Osteoblast (primary cell): ENCODE results near the gene CORO2B. TPM values are rescaled to one million over a fixed set of nuclear protein-coding genes. Genes with fewer than 3 reads are reported as not detected.

Experiments used
- DNase-seq: peaks from one replicate; pipeline ENCODE4 v3.0.0; 2011; ENCODE audit warnings: low spot score, mixed read lengths; ENCODE audit not compliant: insufficient read length; ENCODE audit errors: missing footprints
- H2AFZ ChIP-seq: 2 replicates; pipeline ENCODE4 v1.6.0; 2011; ENCODE audit warnings: mild to moderate bottlenecking, low read length
- H3K27ac ChIP-seq: 2 replicates; pipeline ENCODE4 v1.5.1; 2011; ENCODE audit warnings: mild to moderate bottlenecking, low read depth, low read length, moderate library complexity
- H3K27me3 ChIP-seq: 2 replicates; pipeline ENCODE4 v1.6.0; 2012; ENCODE audit warnings: mild to moderate bottlenecking, control low read depth, inconsistent platforms, low read length, moderate library complexity; ENCODE audit not compliant: insufficient read depth
- H3K36me3 ChIP-seq: 2 replicates; pipeline ENCODE4 v1.5.1; 2011; ENCODE audit warnings: mild to moderate bottlenecking, low read length, control low read depth, moderate library complexity; ENCODE audit not compliant: insufficient read depth
- H3K4me1 ChIP-seq: 2 replicates; pipeline ENCODE4 v1.5.1; 2011; ENCODE audit warnings: mild to moderate bottlenecking, low read length, control low read depth, moderate library complexity; ENCODE audit not compliant: insufficient read depth
- H3K4me2 ChIP-seq: 2 replicates; pipeline ENCODE4 v1.6.0; 2011; ENCODE audit warnings: mild to moderate bottlenecking, low read length; ENCODE audit not compliant: insufficient read depth
- H3K4me3 ChIP-seq: fragments of 200-600 bp; sonication (generic); 3 replicates; pipeline ENCODE4 v1.5.1; 2012; ENCODE audit warnings: mild to moderate bottlenecking, low read length, inconsistent platforms; ENCODE audit not compliant: insufficient read depth
- H3K79me2 ChIP-seq: 2 replicates; pipeline ENCODE4 v1.6.0; 2012; ENCODE audit warnings: mild to moderate bottlenecking, low read length, control low read depth, inconsistent platforms; ENCODE audit not compliant: insufficient read depth
- H3K9me3 ChIP-seq: 2 replicates; pipeline ENCODE4 v1.5.1; 2011; ENCODE audit warnings: low read depth, low read length, control low read depth
- H4K20me1 ChIP-seq: 2 replicates; pipeline ENCODE4 v1.6.0; 2012; ENCODE audit warnings: mild to moderate bottlenecking, low read length, control low read depth; ENCODE audit not compliant: insufficient read depth
- total RNA-seq: library from RNA; depleted of rRNA; stranded (reverse); fragments of >200 nt; gene quantifications from 2 replicates; pipeline ENCODE4 v1.2.3, GENCODE V29; 2012
- TF ChIP-seq, protein P1 (sequence below): IDR thresholded peaks from 2 replicates; pipeline ENCODE4 v1.5.1; 2011; ENCODE audit warnings: mild to moderate bottlenecking, low read depth, low read length, moderate library complexity; ENCODE audit errors: extremely low read depth

CORO2B gene
- total RNA-seq, 1 donor = 10.5 TPM

DNA sequence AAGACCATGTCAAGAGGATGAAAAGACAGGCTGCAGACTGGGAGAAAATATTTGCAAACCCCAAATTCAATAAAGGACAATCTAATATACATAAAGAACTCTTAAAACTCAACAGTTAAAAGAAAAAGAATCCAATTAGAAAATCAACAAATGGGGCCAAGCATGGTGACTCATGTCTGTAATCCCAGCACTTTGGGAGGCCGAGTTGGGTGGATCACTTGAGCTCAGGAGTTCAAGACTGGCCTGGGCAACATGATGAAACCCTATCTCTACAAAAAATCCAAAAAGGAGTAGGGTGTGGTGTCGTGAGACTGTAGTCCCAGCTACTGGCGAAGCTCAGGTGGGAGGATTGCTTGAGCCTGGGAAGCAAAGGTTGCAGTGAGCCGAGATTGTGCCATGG lies 184.3 kb downstream of the CORO2B start:
- H3K79me2 ChIP-seq = no peaks in the 10 kb centered on the region
- DNase-seq = no peak

DNA sequence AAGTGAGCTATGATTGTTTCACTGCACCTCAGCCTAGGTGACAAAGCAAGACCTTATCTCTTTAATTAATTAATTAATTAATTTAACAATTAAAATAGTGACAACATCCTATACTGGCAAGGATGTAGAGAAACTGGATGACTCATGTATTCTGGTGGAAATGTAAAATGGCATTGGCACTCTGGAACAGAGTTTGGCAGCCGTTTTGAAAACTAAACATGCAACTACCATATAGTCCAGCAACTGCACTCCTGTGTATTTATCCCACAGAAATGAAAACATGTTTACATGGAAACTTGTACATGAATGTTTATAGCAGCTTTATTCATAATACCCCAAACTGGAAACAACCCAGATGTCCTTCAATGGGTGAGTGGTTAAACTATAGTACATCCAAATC lies 185.3 kb downstream of the CORO2B start:
- Histone ChIP-seq H3K4me3 (no peak overlapping the region), H3K9me3 (no peaks in the 10 kb centered on the region), H3K27ac (no peak overlapping the region), H3K4me2 (no peak overlapping the region), H3K27me3 (peaks cover 8% of the 10 kb centered on the region), H3K4me1 (peaks cover 6% of the 10 kb centered on the region), H4K20me1 (no peaks in the 10 kb centered on the region), H3K79me2 (no peaks in the 10 kb centered on the region), H2AFZ (no peak overlapping the region), H3K36me3 (no peaks in the 10 kb centered on the region)
- DNase-seq = no peak
- TF ChIP-seq, protein P1, sequence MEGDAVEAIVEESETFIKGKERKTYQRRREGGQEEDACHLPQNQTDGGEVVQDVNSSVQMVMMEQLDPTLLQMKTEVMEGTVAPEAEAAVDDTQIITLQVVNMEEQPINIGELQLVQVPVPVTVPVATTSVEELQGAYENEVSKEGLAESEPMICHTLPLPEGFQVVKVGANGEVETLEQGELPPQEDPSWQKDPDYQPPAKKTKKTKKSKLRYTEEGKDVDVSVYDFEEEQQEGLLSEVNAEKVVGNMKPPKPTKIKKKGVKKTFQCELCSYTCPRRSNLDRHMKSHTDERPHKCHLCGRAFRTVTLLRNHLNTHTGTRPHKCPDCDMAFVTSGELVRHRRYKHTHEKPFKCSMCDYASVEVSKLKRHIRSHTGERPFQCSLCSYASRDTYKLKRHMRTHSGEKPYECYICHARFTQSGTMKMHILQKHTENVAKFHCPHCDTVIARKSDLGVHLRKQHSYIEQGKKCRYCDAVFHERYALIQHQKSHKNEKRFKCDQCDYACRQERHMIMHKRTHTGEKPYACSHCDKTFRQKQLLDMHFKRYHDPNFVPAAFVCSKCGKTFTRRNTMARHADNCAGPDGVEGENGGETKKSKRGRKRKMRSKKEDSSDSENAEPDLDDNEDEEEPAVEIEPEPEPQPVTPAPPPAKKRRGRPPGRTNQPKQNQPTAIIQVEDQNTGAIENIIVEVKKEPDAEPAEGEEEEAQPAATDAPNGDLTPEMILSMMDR = no peak

More for the DNA sequence above, 184.3 kb downstream of the CORO2B start:
- H3K9me3 ChIP-seq = no peaks in the 10 kb centered on the region
- no peak overlapping the region for H3K4me3 ChIP-seq
- H4K20me1 ChIP-seq = no peaks in the 10 kb centered on the region
- H2AFZ ChIP-seq = no peak overlapping the region
- TF ChIP-seq, protein P1 = no peak
- H3K4me2 ChIP-seq = no peak overlapping the region
- H3K4me1 ChIP-seq = no peaks in the 10 kb centered on the region
- no peaks in the 10 kb centered on the region for H3K36me3 ChIP-seq
- H3K27ac ChIP-seq = no peak overlapping the region
- H3K27me3 ChIP-seq = peaks cover 8% of the 10 kb centered on the region

DNA sequence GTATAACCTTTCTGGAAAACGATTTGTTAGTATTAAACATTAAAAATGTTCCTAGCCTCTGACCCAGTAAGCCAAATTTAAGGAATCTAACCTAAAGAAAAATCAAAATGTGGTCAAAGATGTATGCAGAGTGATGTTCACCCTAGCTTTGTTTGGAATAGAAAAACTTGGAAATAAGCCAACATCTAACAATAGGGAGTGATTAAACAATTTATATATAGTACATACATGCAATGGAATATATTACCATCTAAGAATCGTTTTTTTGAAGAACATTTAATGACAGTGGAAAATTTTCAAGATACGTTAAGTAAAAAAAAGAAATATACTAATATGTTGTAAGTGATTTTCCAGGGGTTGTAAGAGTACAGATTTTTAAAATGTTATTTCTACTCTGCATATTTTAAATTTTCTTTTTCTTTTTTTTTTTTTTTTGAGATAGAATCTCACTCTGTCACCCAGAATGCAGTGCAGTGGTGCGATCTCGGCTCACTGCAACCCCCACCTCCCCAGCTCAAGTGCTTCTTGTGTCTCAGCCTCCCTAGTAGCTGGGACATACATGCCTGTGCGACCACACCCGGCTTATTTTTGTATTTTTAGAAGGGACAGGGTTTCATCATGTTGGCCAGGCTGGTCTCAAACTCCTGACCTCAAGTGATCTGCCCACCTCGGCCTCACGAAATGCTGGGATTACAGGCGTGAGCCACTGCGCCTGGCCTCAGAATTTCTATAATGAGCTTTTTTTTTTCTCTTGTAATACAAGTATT lies 187.0 kb downstream of the CORO2B start:
- H3K4me1 ChIP-seq = peaks cover 6% of the 10 kb centered on the region
- TF ChIP-seq, protein P1 = no peak
- no peak for DNase-seq

DNA sequence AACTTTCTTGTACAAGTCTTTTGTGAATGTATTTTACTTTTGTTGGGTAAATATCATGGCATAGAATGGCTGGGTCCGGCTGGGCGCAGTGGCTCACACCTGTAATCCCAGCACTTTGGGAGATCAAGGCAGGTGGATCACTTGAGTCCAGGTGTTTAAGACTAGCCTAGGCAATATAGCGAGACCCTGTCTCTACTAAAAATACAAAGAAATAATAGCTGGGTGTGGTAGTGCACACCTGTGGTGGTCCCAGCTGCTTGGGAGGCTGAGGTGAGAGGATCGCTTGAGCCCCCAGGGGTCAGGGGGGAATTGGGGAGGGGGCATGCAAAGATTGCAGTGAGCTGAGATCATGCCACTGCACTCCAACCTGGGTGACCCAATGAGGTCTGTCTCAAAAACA lies 189.0 kb downstream of the CORO2B start:
- peaks cover 6% of the 10 kb centered on the region for H3K4me1 ChIP-seq
- H3K27ac ChIP-seq = no peak overlapping the region
- H3K4me3 ChIP-seq = no peak overlapping the region
- H3K9me3 ChIP-seq = no peaks in the 10 kb centered on the region
- no peak overlapping the region for H3K4me2 ChIP-seq
- H3K36me3 ChIP-seq = no peaks in the 10 kb centered on the region
- H3K27me3 ChIP-seq = peaks cover 12% of the 10 kb centered on the region
- TF ChIP-seq, protein P1 = no peak
- DNase-seq = no peak
- H4K20me1 ChIP-seq = no peaks in the 10 kb centered on the region
- H2AFZ ChIP-seq = no peak overlapping the region
- no peaks in the 10 kb centered on the region for H3K79me2 ChIP-seq

More for the DNA sequence above, 187.0 kb downstream of the CORO2B start:
- Histone ChIP-seq H4K20me1 (no peaks in the 10 kb centered on the region), H3K9me3 (no peaks in the 10 kb centered on the region), H3K4me2 (no peak overlapping the region), H2AFZ (no peak overlapping the region), H3K27ac (no peak overlapping the region), H3K36me3 (no peaks in the 10 kb centered on the region), H3K79me2 (no peaks in the 10 kb centered on the region), H3K4me3 (no peak overlapping the region), H3K27me3 (peaks cover 11% of the 10 kb centered on the region)
